ENCODE results near the gene VPS72. TPM values are rescaled to one million over a fixed set of nuclear protein-coding genes. Genes with fewer than 3 reads are reported as not detected.
"Not testable (repeated sequence)": the region's sequence is repeated elsewhere in the genome, so short reads cannot be mapped to it uniquely, and the experiment has no call there.

The VPS72 gene, protein sequence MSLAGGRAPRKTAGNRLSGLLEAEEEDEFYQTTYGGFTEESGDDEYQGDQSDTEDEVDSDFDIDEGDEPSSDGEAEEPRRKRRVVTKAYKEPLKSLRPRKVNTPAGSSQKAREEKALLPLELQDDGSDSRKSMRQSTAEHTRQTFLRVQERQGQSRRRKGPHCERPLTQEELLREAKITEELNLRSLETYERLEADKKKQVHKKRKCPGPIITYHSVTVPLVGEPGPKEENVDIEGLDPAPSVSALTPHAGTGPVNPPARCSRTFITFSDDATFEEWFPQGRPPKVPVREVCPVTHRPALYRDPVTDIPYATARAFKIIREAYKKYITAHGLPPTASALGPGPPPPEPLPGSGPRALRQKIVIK
- 52.9 and 59.3 TPM in 2 replicates for total RNA-seq (2014; rRNA removed; shearing (Covaris generic))
- polyA plus RNA-seq (2015; cell fraction: cytosol; rRNA removed), result 57.2 and 62.8 TPM in 2 replicates
- polyA plus RNA-seq (2015; cell fraction: nucleus; rRNA removed), result 52.4 and 53.3 TPM in 2 replicates

GRCh38 chr1:151189637-151190445, at the start of gene VPS72:
TSS of gene VPS72 (minus strand) at chr1:151190197. CDS start at chr1:151190121, 76 bp downstream.
- DNase-seq (ENCODE audit: low read depth), result peak; percentile 91

- DNase-seq (ENCODE audit: low read depth), result peak; percentile 88
These were observed 48.4 kb upstream of the VPS72 start for GRCh38 chr1:151238467-151238739.

GRCh38 chr1:151237678-151238466, 47.9 kb upstream of the VPS72 start:
- DNase-seq (ENCODE audit: low read depth), result no peak

DNA sequence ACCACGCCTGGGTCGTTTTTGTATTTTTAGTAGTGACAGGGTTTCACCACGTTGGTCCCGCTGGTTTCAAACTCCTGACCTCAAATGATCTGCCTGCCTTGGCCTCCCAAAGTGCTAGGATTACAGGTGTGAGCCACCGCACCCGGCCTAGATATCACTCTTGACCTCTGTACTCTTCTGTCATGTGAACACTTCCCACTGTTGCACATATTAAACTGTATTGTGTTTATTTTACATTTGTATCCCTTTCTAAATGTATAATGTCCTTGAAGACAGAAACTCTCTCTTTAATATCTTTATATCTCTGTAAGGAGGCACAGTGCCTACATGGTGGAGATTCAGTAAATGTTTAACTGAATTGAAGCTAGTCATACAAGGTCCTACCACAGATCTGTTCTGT, 45.2 kb upstream of the VPS72 start:
- no peak for DNase-seq (ENCODE audit: low read depth)

GRCh38 chr1:151222130-151222529, 32.1 kb upstream of the VPS72 start:
- no peak for DNase-seq (ENCODE audit: low read depth)

- no peak for DNase-seq (ENCODE audit: low read depth)
These were observed 31.6 kb upstream of the VPS72 start for GRCh38 chr1:151221616-151222015.

DNA sequence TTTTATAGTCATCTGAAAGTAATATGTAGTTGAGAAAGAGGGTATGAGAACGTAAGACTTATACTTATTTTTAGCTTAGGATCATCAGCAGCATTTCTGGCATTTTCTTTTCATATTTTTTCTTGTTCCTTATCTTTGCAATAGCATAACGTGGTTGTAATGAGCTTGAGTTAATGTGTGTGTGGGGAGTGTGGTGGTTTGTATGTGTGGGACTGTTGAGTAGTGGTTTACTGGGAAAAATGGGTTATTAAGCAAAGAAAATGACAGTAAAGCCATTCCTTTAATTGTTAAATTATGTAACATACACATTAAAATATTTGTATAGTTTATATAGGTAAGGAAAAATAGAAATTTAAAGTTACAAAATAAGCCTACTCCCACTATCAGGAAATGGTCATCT, 23.6 kb upstream of the VPS72 start:
- DNase-seq (ENCODE audit: low read depth), result no peak

DNA sequence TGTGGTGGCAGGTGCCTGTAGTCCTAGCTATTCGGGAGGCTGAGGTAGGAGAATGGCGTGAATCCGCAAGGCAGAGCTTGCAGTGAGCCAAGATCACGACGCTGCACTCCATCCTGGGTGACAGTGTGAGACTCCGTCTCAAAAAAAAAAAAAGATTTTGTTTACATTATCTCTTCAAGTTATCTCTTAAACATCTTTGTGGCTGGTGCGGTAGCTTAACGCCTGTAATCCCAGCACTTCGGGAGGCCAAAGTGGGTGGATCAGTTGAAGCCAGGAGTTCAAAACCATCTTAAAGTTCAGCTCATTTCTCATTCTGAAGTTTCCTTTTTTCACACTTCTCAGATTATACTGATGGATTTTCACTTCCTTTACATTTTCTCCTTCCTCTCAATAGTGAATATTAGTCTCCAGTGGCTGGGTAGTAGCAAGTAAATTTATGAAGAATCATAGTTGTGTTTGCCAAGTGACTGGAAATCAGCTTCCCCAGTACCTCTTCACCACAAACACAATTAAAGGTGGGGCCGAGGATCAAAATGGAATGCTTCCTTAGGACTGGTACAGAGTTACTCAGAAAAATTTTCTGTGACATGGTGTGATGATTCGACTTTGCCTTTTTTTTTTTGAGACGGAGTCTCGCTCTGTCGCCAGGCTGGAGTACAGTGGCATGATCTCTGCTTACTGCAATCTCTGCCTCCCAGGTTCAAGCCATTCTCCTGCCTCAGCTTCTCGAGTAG, 22.1 kb upstream of the VPS72 start:
- no peak for DNase-seq (ENCODE audit: low read depth)

GRCh38 chr1:151210830-151211229, 20.8 kb upstream of the VPS72 start:
- no peak for DNase-seq (ENCODE audit: low read depth)

- not testable (repeated sequence) for DNase-seq (ENCODE audit: low read depth)
These were observed 15.5 kb upstream of the VPS72 start for GRCh38 chr1:151205381-151205965.

- peak; percentile 80 for DNase-seq (ENCODE audit: low read depth)
These were observed 10.0 kb upstream of the VPS72 start for GRCh38 chr1:151199873-151200581.

DNA sequence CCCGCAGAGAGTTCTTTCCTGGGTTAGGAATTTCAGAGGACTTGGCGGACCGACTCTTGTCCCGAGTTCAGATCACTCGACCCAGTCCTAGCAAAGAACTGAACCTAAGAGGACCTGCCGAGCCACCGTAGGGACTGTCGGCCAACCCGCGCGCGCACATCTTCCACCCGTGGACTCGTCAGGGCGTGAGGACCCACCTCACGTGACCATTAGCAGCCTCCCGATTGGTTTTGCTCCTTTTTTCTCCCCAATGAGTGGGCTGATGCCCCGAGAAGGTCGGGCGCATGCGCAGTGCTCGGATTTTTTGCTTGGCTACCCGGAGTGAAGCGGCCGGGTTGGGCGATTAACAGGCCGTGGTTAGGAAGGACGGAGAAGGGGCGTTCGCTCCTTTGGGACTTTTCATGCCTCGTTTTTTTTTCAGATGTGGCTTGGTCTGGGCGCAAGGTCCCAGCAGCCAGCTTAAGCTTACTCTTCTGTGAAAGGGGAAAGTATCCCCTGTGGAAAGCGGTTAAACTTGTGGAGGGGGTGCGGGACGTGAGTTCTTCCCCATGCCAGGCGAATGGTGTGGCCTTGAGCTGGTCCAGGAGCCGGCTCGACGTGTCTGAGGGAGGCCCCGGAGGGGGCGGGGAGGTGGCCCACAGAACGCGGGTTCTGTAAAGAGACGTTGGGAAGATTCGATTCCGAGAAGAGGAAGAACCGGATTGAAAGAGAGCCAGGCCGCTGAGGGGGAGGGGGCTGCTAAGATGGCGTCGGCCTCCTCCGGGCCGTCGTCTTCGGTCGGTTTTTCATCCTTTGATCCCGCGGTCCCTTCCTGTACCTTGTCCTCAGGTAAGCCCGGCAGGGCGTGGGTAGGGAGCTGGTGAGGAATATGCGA, 8.5 kb upstream of the VPS72 start, which contains the start of gene PIP5K1A:
TSS of gene PIP5K1A (plus strand) at position 299 of the 874 bp plus-strand sequence. CDS start at position 744, 445 bp downstream.
- DNase-seq (ENCODE audit: low read depth), result peak; percentile 96

GRCh38 chr1:151197863-151198253, 7.9 kb upstream of the VPS72 start:
- DNase-seq (ENCODE audit: low read depth), result no peak

GRCh38 chr1:151196292-151196800, 6.3 kb upstream of the VPS72 start:
- peak; percentile 90 for DNase-seq (ENCODE audit: low read depth)

DNA sequence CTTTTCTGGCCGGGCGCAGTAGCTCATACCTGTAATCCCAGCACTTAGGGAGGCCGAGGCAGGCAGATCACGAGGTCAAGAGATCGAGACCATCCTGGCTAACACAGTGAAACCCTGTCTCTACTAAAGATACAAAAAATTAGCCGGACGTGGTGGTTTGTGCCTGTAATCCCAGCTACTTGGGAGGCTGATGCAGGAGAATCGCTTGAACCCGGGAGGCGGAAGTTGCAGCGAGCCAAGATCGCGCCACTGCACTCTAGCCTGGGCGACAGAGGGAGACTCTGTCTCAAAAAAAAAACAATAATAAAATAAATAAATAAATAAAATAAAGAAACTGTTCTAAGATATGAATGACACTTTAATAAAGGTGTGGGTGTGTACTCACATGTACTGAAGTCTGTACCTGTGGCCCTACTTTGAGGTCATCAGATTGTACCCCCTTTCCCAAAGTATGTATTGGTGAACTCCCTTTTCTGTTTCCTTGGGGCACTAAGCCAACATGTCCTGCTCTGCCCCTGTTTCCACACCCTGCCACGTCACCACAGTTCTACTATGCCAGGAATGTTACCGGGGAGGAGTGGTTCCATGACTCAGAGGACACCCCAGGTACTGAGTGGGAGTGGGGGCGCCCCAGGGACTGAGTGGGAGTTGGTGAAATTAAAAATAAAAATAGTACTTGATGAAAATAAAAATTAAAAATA, 5.0 kb upstream of the VPS72 start:
- peak; percentile 92 for DNase-seq (ENCODE audit: low read depth)

DNA sequence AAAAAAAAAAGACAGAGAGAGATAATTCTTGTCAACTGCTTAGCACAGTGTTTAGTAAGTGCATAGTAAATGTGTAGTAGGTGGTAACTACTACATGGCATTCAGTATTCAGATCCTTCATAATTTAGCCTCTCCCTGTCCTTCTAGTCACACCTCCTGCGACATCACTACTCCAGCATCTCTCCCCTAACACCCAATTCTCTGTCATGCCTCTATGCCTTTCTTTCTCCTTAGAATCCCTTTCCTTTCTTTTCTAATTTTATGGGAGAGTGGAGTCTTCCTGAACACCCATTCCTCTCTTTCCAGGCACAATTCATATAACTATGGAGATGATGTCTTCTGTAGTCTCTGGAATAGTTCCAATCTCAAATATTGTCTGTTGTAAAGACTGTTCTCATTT, 3.9 kb upstream of the VPS72 start:
- DNase-seq (ENCODE audit: low read depth), result peak; percentile 14

GRCh38 chr1:151193304-151193703, 3.3 kb upstream of the VPS72 start:
- no peak for DNase-seq (ENCODE audit: low read depth)

DNA sequence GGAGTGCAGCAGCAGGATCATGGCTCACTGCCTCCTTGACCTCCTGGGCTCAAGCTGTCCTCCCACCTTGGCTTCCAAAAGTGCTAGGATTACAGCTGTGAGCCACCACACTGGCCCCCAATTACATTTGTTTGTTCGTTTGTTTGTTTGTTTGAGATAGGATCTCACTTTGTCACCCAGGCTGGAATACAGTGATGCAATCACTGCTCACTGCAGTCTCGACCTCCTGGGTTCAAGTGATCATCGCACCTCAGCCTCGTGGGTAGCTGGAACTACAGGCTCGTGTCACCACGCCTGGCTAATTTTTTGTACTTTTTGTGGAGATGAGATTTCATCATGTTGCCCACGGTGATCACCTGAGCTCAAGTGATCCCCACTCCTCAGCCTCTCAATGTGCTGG, 2.0 kb upstream of the VPS72 start:
- no peak for DNase-seq (ENCODE audit: low read depth)

Data from HT1080 (cell line).